VCaP (cell line): ENCODE measurements around the gene AK4.

Experiments
- H3K27ac ChIP-seq: fragments of 450-650 bp; 2 replicates; pipeline ENCODE4 v1.5.1; 2017
- CTCF ChIP-seq: fragments of 450-650 bp; conservative IDR thresholded peaks from 2 replicates; pipeline ENCODE4 v1.5.1; 2017; ENCODE audit warnings: mild to moderate bottlenecking, moderate library complexity

AK4 gene

GRCh38 chr1:65265651-65266351 is 117.8 kb downstream of the AK4 start:
- no peak overlapping the region for H3K27ac ChIP-seq
- TF ChIP-seq CTCF = no peak

GRCh38 chr1:65266476-65266875 is 118.5 kb downstream of the AK4 start:
- no peak for TF ChIP-seq CTCF
- H3K27ac ChIP-seq = no peak overlapping the region

GRCh38 chr1:65267271-65267670 is 119.3 kb downstream of the AK4 start:
- TF ChIP-seq CTCF = no peak
- H3K27ac ChIP-seq = no peak overlapping the region

- H3K27ac ChIP-seq = no peak overlapping the region
- no peak for TF ChIP-seq CTCF
These were observed 119.7 kb downstream of the AK4 start for GRCh38 chr1:65267683-65268082.

GRCh38 chr1:65269612-65270011 is 121.6 kb downstream of the AK4 start:
- H3K27ac ChIP-seq = no peak overlapping the region
- no peak for TF ChIP-seq CTCF

- peak overlapping the region; percentile 24; the same call in 1 of the 2 replicates for H3K27ac ChIP-seq
- no peak for TF ChIP-seq CTCF
These were observed 128.4 kb downstream of the AK4 start for GRCh38 chr1:65276197-65276939.

GRCh38 chr1:65277605-65278347 is 129.8 kb downstream of the AK4 start:
- no peak for TF ChIP-seq CTCF
- H3K27ac ChIP-seq = no peak overlapping the region
